ENCODE measurements around the gene DDX18. TPM values are rescaled to one million over a fixed set of nuclear protein-coding genes. Genes with fewer than 3 reads are reported as not detected.

DDX18 gene
- total and polyA plus RNA-seq, 2 donors (not counting 1 experiment from before 2014, with no cell fraction given) = 37.2 to 44.9 TPM

DNA sequence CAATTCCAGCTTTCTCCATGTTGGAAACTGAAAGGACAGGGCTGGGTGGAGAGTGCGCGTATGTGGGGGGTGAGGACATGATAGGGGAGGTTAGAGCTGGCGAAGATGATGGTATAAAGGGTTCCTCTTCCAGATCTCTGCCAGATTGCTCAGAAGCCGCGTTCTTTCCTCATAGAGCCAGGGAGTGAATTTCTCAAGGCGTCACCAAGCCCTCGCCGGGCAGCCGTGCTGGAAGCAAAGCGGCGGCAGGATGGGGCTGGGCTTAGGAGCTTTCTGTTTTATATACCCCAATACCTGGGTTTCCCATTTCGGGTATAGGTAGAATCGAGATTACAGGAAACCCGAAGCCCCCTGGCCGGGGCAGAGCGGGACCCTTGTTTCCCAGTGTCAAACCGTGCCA is 43.8 kb downstream of the DDX18 start:
- Histone ChIP-seq H3K79me2 (ENCODE audit: control insufficient read depth, insufficient read depth, low read length) (no peaks in the 10 kb centered on the region), H3K9me3 (ENCODE audit: control insufficient read depth, insufficient read depth, low read depth, low read length) (no peaks in the 10 kb centered on the region), H2AFZ (ENCODE audit: low read length) (no peak overlapping the region), H3K27me3 (ENCODE audit: control insufficient read depth, insufficient read depth, low read length) (no peaks in the 10 kb centered on the region), H4K20me1 (ENCODE audit: control insufficient read depth, extremely low read depth, insufficient read depth, low read length) (no peaks in the 10 kb centered on the region), H3K36me3 (ENCODE audit: control insufficient read depth, insufficient read depth, low read length) (no peaks in the 10 kb centered on the region), H3K9ac (ENCODE audit: insufficient read depth, low read length) (no peak overlapping the region), H3K4me2 (ENCODE audit: extremely low read depth, insufficient read depth, low read length) (no peak overlapping the region), H3K27ac (ENCODE audit: insufficient read depth, low read length) (no peak overlapping the region), H3K4me1 (ENCODE audit: control insufficient read depth, extremely low read depth, insufficient read depth, low read length) (peaks cover 10% of the 10 kb centered on the region), H3K4me3 (replicated peaks in 1 of 4; ENCODE audit: control extremely low read depth in 1 of 4, insufficient read depth in 1 of 4, low read depth in 3 of 4, low read length in 4 of 4) (no peak overlapping the region)
- no peak for DNase-seq (ENCODE audit: low read depth in 2 of 2)
- TF ChIP-seq, protein P1, sequence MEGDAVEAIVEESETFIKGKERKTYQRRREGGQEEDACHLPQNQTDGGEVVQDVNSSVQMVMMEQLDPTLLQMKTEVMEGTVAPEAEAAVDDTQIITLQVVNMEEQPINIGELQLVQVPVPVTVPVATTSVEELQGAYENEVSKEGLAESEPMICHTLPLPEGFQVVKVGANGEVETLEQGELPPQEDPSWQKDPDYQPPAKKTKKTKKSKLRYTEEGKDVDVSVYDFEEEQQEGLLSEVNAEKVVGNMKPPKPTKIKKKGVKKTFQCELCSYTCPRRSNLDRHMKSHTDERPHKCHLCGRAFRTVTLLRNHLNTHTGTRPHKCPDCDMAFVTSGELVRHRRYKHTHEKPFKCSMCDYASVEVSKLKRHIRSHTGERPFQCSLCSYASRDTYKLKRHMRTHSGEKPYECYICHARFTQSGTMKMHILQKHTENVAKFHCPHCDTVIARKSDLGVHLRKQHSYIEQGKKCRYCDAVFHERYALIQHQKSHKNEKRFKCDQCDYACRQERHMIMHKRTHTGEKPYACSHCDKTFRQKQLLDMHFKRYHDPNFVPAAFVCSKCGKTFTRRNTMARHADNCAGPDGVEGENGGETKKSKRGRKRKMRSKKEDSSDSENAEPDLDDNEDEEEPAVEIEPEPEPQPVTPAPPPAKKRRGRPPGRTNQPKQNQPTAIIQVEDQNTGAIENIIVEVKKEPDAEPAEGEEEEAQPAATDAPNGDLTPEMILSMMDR (conservative IDR thresholded peaks at IDR 0.05 in 1 of 2, IDR thresholded peaks at IDR 0.05 in 1 of 2; ENCODE audit: low read depth in 1 of 2, low read length in 2 of 2) = no peak
- no peak for TF ChIP-seq EZH2 (IDR thresholded peaks at IDR 0.05; ENCODE audit: low read length, missing control alignments)

DNA sequence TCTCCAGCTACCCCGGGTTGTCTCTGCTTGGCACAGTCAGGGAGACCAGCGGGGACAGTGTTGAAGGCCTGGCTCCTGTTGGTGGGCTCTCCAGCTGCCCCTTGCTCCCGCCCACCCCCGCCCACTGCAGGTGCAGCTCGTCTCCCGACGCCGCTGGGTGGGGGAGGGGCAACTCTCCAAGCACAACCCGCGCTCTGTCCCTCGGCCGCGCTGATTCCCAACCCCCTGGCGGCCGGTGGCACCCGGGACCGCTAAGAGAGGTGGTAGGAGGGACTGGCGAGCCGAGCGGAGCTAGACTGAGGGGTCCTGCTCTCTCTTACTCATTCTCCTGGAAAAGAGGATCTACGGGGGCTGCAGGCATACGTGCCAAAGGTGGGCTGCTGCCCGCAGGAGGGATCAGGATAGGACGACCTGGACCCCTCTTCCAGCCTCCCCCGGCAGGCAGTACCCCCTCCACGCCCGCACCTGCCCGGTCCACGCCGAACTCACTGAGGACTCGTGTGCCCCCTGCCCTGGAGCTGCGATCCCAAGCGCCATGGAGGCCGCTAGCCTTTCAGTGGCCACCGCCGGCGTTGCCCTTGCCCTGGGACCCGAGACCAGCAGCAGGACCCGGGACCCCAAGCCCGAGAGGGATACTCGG is 44.5 kb downstream of the DDX18 start:
- peaks cover 10% of the 10 kb centered on the region for H3K4me1 ChIP-seq (ENCODE audit: control insufficient read depth, extremely low read depth, insufficient read depth, low read length)
- no peaks in the 10 kb centered on the region for H3K9me3 ChIP-seq (ENCODE audit: control insufficient read depth, insufficient read depth, low read depth, low read length)
- H3K27ac ChIP-seq (ENCODE audit: insufficient read depth, low read length) = no peak overlapping the region
- DNase-seq (ENCODE audit: low read depth in 2 of 2) = no peak
- no peaks in the 10 kb centered on the region for H3K27me3 ChIP-seq (ENCODE audit: control insufficient read depth, insufficient read depth, low read length)
- H3K4me3 ChIP-seq (replicated peaks in 1 of 4; ENCODE audit: control extremely low read depth in 1 of 4, insufficient read depth in 1 of 4, low read depth in 3 of 4, low read length in 4 of 4) = no peak overlapping the region
- H4K20me1 ChIP-seq (ENCODE audit: control insufficient read depth, extremely low read depth, insufficient read depth, low read length) = no peaks in the 10 kb centered on the region
- H3K79me2 ChIP-seq (ENCODE audit: control insufficient read depth, insufficient read depth, low read length) = no peaks in the 10 kb centered on the region
- H3K9ac ChIP-seq (ENCODE audit: insufficient read depth, low read length) = no peak overlapping the region
- no peak overlapping the region for H3K4me2 ChIP-seq (ENCODE audit: extremely low read depth, insufficient read depth, low read length)
- TF ChIP-seq, protein P1 (conservative IDR thresholded peaks at IDR 0.05 in 1 of 2, IDR thresholded peaks at IDR 0.05 in 1 of 2; ENCODE audit: low read depth in 1 of 2, low read length in 2 of 2) = no peak
- TF ChIP-seq EZH2 (IDR thresholded peaks at IDR 0.05; ENCODE audit: low read length, missing control alignments) = no peak
- H2AFZ ChIP-seq (ENCODE audit: low read length) = no peak overlapping the region
- no peaks in the 10 kb centered on the region for H3K36me3 ChIP-seq (ENCODE audit: control insufficient read depth, insufficient read depth, low read length)

DNA sequence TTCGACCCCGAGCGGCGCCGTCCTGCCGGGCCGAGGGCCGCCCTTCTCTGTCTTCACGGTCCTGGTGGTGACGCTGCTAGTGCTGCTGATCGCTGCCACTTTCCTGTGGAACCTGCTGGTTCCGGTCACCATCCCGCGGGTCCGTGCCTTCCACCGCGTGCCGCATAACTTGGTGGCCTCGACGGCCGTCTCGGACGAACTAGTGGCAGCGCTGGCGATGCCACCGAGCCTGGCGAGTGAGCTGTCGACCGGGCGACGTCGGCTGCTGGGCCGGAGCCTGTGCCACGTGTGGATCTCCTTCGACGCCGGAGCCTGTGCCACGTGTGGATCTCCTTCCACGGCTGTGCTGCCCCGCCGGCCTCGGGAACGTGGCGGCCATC is 45.0 kb downstream of the DDX18 start:
- H4K20me1 ChIP-seq (ENCODE audit: control insufficient read depth, extremely low read depth, insufficient read depth, low read length) = no peaks in the 10 kb centered on the region
- TF ChIP-seq, protein P1 (conservative IDR thresholded peaks at IDR 0.05 in 1 of 2, IDR thresholded peaks at IDR 0.05 in 1 of 2; ENCODE audit: low read depth in 1 of 2, low read length in 2 of 2) = no peak
- no peak for TF ChIP-seq EZH2 (IDR thresholded peaks at IDR 0.05; ENCODE audit: low read length, missing control alignments)
- H3K4me3 ChIP-seq (replicated peaks in 1 of 4; ENCODE audit: control extremely low read depth in 1 of 4, insufficient read depth in 1 of 4, low read depth in 3 of 4, low read length in 4 of 4) = no peak overlapping the region
- H3K9ac ChIP-seq (ENCODE audit: insufficient read depth, low read length) = no peak overlapping the region
- no peak overlapping the region for H3K27ac ChIP-seq (ENCODE audit: insufficient read depth, low read length)
- H2AFZ ChIP-seq (ENCODE audit: low read length) = no peak overlapping the region
- no peak for DNase-seq (ENCODE audit: low read depth in 2 of 2)
- peaks cover 10% of the 10 kb centered on the region for H3K4me1 ChIP-seq (ENCODE audit: control insufficient read depth, extremely low read depth, insufficient read depth, low read length)
- H3K4me2 ChIP-seq (ENCODE audit: extremely low read depth, insufficient read depth, low read length) = no peak overlapping the region
- H3K36me3 ChIP-seq (ENCODE audit: control insufficient read depth, insufficient read depth, low read length) = no peaks in the 10 kb centered on the region
- no peaks in the 10 kb centered on the region for H3K27me3 ChIP-seq (ENCODE audit: control insufficient read depth, insufficient read depth, low read length)
- no peaks in the 10 kb centered on the region for H3K79me2 ChIP-seq (ENCODE audit: control insufficient read depth, insufficient read depth, low read length)
- no peaks in the 10 kb centered on the region for H3K9me3 ChIP-seq (ENCODE audit: control insufficient read depth, insufficient read depth, low read depth, low read length)

All from fibroblast of lung (primary cell).